Large intestine (tissue), 3 donors: ENCODE data around the gene CD200. TPM values are rescaled to one million over a fixed set of nuclear protein-coding genes. Genes with fewer than 3 reads are reported as not detected.

ENCODE experiments used
- DNase-seq, 2 donors: peaks; one replicate each; pipeline versions ENCODE4 v3.0.0 to v3.0.0-alpha.2; 2013
- H3K27ac ChIP-seq: one replicate; pipeline ENCODE4 v1.5.1; 2013; ENCODE audit warnings: low read length
- H3K27me3 ChIP-seq: 2 replicates; pipeline ENCODE4 v1.6.1; 2013; ENCODE audit warnings: low read length; ENCODE audit not compliant: control insufficient read depth, insufficient read depth
- H3K36me3 ChIP-seq: 2 replicates; pipeline ENCODE4 v1.6.1; 2013; ENCODE audit warnings: low read length; ENCODE audit not compliant: control insufficient read depth, insufficient read depth
- H3K4me1 ChIP-seq: one replicate; pipeline ENCODE4 v1.6.1; 2013; ENCODE audit warnings: low read length; ENCODE audit not compliant: control insufficient read depth, insufficient read depth
- H3K4me3 ChIP-seq: one replicate; pipeline ENCODE4 v1.5.1; 2013; ENCODE audit warnings: low read length
- H3K9me3 ChIP-seq: one replicate; pipeline ENCODE4 v1.6.1; 2013; ENCODE audit warnings: mild to moderate bottlenecking, low read depth, low read length, moderate library complexity; ENCODE audit not compliant: control insufficient read depth
- WGBS: methylation state at CpG from one replicate; pipeline ENCODE4 v1.1.5; 2013; ENCODE audit warnings: low lambda C conversion rate; ENCODE audit not compliant: insufficient coverage; 5-methylcytosine and 5-hydroxymethylcytosine counted together
- polyA plus RNA-seq: library from polyadenylated mRNA; unstranded; fragments of 120-200 nt; gene quantifications from one replicate; pipeline ENCODE4 v1.2.1, GENCODE V29; 2013

Gene CD200
- polyA plus RNA-seq, 1 donor: 21.8 TPM

DNA sequence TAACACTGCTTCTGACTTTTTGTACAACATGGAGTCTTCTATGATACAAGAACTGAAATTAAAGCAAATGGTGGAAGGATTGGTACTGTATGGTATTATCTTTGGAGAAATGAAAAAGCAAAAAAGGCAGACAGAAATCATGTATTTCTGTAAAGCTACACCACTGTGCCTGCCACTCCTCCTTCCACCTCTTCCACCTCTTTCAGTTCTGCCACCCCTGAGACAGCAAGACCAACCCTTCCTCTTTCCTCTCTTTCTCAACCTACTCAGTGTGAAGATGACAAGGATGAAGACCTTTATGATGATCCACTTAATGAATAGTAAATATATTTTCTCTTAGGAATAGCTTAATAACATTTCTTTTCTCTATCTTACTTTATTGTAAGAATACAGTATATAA is 57.0 kb downstream of the CD200 start:
- no peak overlapping the region for H3K27ac ChIP-seq
- no peaks in the 10 kb centered on the region for H3K36me3 ChIP-seq
- no peak for DNase-seq
- no peaks in the 10 kb centered on the region for H3K9me3 ChIP-seq
- H3K4me1 ChIP-seq: peaks cover 6% of the 10 kb centered on the region
- no peak overlapping the region for H3K4me3 ChIP-seq
- no peaks in the 10 kb centered on the region for H3K27me3 ChIP-seq

DNA sequence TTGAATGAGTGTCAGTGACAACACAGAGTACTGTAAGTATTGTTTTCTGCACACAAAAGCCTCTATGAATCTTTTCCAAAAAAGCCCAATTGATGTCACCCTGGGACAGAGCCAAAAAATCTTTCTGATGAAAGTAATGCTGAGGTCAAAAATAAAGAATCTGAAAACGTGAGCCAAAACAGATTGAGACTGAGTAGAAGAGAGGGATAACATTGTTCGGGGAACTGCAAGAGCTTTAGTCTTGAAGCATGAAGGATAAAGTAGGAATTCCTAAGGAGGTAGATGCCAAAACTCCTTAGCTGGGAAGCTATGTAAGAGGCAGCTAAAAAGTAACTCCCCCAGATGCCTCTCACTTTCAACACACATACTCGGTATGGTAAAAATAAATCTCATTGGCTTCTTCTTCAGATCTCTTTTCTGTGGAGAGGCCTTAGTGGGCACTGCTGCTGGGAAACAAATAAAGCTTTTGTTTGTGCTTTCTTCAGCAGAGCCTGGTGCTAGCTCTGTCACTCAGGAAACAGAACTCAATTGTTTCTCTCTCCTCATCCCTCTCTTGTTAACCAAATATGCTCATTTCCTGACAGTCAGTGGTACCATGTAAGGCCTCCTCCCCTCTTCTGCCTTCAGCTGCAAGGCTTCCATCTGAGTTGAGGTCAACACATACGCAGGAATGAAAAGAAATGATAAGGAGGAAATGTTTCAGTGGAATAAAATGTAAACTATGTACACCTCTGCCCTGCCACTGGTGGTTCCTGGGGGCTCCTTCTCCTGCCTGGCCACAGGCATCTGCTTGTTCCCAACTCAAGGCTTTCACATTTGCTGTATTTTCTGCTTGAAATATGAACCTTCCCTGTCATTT is 58.1 kb downstream of the CD200 start:
- no peaks in the 10 kb centered on the region for H3K9me3 ChIP-seq
- H3K4me1 ChIP-seq: peaks cover 6% of the 10 kb centered on the region
- no peaks in the 10 kb centered on the region for H3K36me3 ChIP-seq
- peak in 1 of 2 donors; percentile 30 for DNase-seq
- H3K4me3 ChIP-seq: no peak overlapping the region
- H3K27me3 ChIP-seq: no peaks in the 10 kb centered on the region
- WGBS: no CpG with 5 or more reads among the region's 4 CpGs
- peak overlapping the region; percentile 49 for H3K27ac ChIP-seq

DNA sequence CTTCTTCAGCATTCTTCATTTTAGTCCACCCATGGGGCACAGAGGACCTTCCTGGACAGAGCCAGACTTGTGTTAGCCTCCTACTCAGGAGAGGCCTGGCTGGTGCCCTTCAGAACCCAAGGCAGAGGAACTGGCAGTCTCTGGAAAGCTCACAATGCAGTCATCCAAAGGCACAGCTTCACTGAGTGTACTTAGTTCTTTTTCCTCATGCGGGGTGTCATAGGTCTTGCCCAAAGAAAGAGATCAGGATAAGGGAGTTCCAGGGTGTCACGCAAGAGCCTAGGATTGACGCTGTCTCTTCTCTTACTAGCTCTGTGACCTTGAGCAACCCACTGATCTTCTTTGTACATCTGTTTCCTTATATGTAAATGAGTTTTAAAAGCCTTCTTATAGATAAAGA is 58.7 kb downstream of the CD200 start:
- H3K4me3 ChIP-seq: no peak overlapping the region

DNA sequence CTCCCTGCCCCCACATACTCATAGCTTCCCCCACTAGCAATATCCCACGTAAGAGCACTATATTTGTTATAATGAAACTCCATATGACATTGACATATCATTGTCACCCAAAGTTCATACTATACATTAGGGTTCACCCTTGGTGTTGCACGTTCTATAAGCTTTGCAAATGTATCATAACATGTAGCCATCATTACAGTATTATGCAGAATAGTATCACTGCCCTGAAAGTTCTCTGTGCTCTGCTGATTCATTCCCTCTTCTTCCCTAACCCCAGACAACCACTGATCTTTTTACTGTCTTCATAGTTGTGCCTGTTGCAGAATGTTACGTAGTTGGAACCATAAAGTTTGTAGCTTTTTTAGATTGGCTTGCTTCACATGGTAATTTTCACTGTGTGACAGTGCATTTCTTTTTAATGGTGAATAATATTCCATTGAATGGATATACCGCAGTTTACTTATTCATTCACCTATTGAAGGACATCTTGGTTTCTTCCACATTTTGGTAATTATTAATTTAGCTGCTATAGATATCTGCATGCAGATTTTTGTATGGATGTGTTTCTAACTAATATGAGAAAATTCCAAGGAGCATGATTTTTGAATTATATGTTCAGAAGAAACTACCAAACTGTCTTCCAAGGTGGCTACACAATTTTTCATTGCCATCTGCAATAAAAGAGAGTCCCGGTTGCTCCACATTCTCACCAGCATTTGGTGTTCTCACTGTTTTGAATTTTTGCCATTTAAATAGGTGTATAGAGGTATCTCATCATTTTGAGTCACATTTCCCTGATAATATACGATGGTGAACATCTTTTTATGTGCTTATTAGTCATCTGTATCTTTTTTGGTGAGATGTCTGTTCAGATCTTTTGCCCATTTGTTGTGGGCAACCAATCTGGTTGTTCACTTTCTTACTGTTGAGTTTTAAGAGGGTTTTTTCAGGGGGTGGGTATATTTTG is 59.7 kb downstream of the CD200 start:
- 100% methylated on average over 2 of the region's 6 CpGs for WGBS
- Histone ChIP-seq H3K4me1 (peaks cover 6% of the 10 kb centered on the region), H3K36me3 (no peaks in the 10 kb centered on the region), H3K9me3 (no peaks in the 10 kb centered on the region), H3K4me3 (no peak overlapping the region), H3K27me3 (no peaks in the 10 kb centered on the region), H3K27ac (no peak overlapping the region)
- DNase-seq: no peak

More for the DNA sequence above, 58.7 kb downstream of the CD200 start:
- Histone ChIP-seq H3K9me3 (no peaks in the 10 kb centered on the region), H3K4me1 (peaks cover 6% of the 10 kb centered on the region), H3K27me3 (no peaks in the 10 kb centered on the region), H3K27ac (peak overlapping the region; percentile 49), H3K36me3 (no peaks in the 10 kb centered on the region)
- WGBS: no CpG with 5 or more reads among the region's 3 CpGs
- DNase-seq: no peak

DNA sequence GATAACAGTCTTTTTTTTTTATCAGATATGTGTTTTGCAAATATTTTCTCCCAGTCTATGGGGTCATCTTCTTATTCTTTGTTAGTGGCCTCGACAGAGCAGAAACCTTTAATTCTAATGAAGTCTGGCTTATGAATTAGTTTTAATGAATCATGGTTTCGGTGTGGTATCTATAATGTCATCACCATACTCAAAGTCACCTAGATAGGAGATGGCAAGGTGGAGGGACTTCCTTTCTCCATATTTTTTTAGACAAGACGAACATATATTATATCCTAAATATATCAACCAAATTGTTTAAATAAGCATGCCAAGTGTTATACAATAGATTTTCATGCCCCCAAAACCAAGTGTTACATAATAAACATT is 60.4 kb downstream of the CD200 start:
- peaks cover 6% of the 10 kb centered on the region for H3K4me1 ChIP-seq
- DNase-seq: no peak
- H3K27ac ChIP-seq: no peak overlapping the region
- H3K4me3 ChIP-seq: no peak overlapping the region
- H3K36me3 ChIP-seq: no peaks in the 10 kb centered on the region
- no peaks in the 10 kb centered on the region for H3K27me3 ChIP-seq
- WGBS: 0% methylated on average over 1 of the region's 3 CpGs
- H3K9me3 ChIP-seq: no peaks in the 10 kb centered on the region

DNA sequence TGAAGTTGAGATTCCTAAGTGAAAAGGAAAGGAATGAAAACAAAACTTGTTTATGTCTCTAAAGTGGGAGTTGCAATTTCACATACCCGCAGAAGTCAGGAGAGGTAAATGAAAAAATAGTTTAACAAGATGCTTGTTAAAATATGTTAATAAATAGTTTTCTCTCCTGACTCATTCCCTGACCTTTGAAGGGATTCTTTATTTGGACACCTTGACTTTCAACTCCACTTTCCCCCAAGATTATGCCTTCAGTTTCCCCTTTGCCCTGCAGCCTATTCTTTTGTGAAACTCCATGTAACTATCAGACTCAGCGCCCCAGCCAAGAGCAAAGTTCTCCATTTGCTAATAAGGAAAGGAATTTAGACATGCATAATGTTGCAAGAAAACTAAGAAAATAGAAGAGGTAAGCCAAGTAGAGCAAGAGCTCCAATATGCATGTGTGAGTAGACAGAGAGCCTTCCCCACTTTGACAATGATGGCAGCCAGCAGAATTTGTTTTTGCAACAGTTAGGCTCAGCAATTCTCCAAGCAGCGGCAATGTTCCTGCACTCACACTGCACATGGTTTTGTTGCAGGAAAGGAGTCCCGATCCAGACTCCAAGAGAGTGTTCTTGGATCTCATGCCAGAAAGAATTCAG is 61.2 kb downstream of the CD200 start:
- H3K4me3 ChIP-seq: no peak overlapping the region
- peaks cover 6% of the 10 kb centered on the region for H3K4me1 ChIP-seq
- H3K36me3 ChIP-seq: no peaks in the 10 kb centered on the region
- 47% methylated on average over 2 of the region's 4 CpGs for WGBS
- no peak overlapping the region for H3K27ac ChIP-seq
- no peaks in the 10 kb centered on the region for H3K27me3 ChIP-seq
- no peaks in the 10 kb centered on the region for H3K9me3 ChIP-seq
- DNase-seq: peak; percentile 41 to 76

DNA sequence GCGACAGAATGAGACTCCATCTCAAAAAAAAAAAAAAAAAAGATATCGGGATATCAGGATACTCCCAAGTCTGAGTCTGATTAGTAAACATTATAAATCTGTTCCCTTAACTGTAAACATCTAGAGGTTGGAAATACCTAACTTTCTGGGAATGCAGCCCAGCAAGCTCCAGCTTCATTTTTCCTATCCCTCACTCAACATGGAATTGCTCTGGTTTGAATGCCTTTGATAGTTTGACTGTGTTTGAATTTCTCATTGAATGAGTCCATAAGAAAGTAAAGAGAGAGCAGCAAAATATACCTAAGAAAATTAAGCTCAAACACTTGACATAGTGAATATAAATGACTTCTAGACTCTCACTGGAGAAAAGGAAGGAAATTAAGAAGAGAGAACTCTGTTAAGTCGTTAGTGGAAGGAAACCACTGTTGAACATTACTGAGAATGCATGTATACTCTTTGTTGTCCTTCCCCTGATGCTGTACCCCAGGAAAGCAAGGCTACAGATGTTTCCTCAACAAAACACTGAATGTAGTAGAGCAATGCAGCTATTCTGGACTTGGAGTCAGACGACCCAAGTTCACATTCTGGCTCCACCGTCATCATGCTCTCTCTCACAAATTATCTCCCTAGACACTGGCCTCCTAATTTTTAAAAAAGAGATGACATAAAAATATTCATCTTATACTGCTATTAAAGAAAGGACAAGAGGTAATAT is 62.4 kb downstream of the CD200 start:
- WGBS: no CpG with 5 or more reads among the region's 5 CpGs
- H3K4me3 ChIP-seq: no peak overlapping the region
- H3K27me3 ChIP-seq: no peaks in the 10 kb centered on the region
- no peak overlapping the region for H3K27ac ChIP-seq
- peaks cover 6% of the 10 kb centered on the region for H3K4me1 ChIP-seq
- no peaks in the 10 kb centered on the region for H3K9me3 ChIP-seq
- DNase-seq: no peak
- no peaks in the 10 kb centered on the region for H3K36me3 ChIP-seq

DNA sequence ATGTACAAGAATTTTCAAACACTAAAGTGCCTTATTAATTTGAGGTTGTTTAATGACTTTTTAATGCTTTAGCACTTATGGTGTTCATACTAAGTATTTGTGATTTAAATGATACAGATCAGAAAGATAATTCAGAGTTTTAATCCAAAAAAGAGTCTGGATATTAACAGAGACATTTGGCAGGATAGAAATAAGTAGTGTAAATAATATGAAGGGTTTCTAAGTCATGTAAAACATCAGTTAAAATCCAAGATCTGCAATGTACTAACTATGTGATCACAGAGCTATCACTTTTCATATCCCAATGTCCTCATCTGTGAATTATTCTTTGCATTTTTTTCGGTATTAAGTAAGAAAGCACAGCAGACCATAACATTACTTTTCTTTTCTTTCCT is 62.9 kb downstream of the CD200 start:
- no peaks in the 10 kb centered on the region for H3K9me3 ChIP-seq
- no peaks in the 10 kb centered on the region for H3K27me3 ChIP-seq
- no peaks in the 10 kb centered on the region for H3K36me3 ChIP-seq
- WGBS: 0% methylated on average over 1 of the region's 1 CpG
- DNase-seq: no peak
- H3K27ac ChIP-seq: no peak overlapping the region
- peaks cover 6% of the 10 kb centered on the region for H3K4me1 ChIP-seq
- H3K4me3 ChIP-seq: no peak overlapping the region

DNA sequence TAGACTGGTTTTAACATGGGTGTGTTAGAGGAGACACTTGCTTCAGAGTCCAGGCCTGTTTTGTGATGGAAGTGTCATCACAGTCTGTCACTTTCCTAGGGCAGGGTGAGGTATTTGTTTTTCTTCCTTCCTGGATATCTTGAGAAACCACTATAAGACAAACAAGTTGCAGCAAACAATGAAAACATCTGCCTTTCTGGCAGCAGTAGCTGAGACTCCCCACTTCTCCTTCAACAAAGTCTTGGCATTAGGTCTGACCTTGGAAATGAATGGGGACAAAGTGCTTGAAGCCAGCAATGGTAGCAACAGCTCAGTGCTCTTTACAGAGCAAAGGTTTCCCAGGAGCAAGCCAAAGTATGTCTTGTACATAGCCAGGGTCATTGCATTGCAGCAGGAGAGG is 64.6 kb downstream of the CD200 start:
- no peak overlapping the region for H3K4me3 ChIP-seq
- DNase-seq: no peak
- no peak overlapping the region for H3K27ac ChIP-seq
- H3K27me3 ChIP-seq: no peaks in the 10 kb centered on the region
- no peaks in the 10 kb centered on the region for H3K9me3 ChIP-seq
- peaks cover 6% of the 10 kb centered on the region for H3K4me1 ChIP-seq
- no peaks in the 10 kb centered on the region for H3K36me3 ChIP-seq

DNA sequence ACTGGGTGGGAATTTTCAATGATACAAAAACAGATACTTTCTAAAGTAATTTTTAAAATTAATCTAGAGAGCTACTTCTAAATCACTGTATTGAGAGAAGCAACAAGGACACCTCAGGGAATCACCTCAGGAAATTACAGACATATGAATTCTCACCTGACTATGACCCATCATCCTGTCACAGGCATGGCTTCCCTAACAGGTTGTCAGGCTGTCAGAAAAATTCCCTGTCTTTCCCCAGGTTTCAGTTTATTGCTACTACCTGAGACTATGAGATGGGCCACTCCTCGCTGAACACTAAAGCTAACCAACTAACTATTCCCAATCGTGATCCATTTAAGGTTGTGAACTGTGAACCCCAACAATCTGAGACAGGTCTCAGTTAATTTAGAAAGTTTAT is 66.1 kb downstream of the CD200 start:
- no peak overlapping the region for H3K27ac ChIP-seq
- no peak overlapping the region for H3K4me3 ChIP-seq
- WGBS: no CpG with 5 or more reads among the region's 2 CpGs
- no peak for DNase-seq
- H3K36me3 ChIP-seq: no peaks in the 10 kb centered on the region
- no peaks in the 10 kb centered on the region for H3K27me3 ChIP-seq
- no peaks in the 10 kb centered on the region for H3K9me3 ChIP-seq
- peaks cover 7% of the 10 kb centered on the region for H3K4me1 ChIP-seq
